ENCODE data around the gene PAPPA2.
"Not testable (repeated sequence)": the region's sequence is repeated elsewhere in the genome, so short reads cannot be mapped to it uniquely, and the experiment has no call there.

The PAPPA2 gene

DNA sequence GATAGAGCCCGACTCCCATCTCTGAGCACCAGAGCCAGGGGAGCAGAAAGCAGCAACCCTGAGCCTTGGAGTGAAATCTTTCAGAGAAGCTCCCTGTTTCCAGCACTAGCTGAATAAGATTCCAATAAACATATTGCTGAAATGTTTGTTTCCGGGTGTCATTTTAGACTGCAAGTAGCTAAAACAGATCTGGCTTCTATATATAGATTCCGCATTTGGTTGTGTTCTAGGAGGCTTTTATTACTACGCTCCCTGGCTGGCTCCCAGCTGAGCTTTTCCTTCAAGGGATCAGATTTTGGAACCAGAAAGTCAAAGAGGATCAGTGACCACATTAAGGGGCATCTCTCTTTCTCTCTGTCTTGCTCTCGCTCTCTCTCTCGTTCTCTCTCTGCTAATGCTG lies 88.2 kb downstream of the PAPPA2 start:
- peaks cover 0 to 3% of the 10 kb centered on the region in 2 donors for H3K9me3 Mint-ChIP-seq

GRCh38 chr1:176552217-176552991 lies 89.4 kb downstream of the PAPPA2 start:
- Mint-ChIP-seq H3K27ac (no peak overlapping the region), H3K4me3 (no peak overlapping the region), H3K36me3 (no peaks in the 10 kb centered on the region), H3K27me3 (peaks cover 40 to 48% of the 10 kb centered on the region in 2 donors), H3K9me3 (peaks cover 0 to 3% of the 10 kb centered on the region in 2 donors), H3K4me1 (no peaks in the 10 kb centered on the region)
- DNase-seq (no peak), ATAC-seq (replicated peaks) (no peak)

More for the DNA sequence above, 88.2 kb downstream of the PAPPA2 start:
- no peak for DNase-seq
- no peaks in the 10 kb centered on the region for H3K4me1 Mint-ChIP-seq
- no peak overlapping the region for H3K4me3 Mint-ChIP-seq
- H3K27me3 Mint-ChIP-seq: peaks cover 42 to 48% of the 10 kb centered on the region in 2 donors
- no peak for ATAC-seq (replicated peaks)
- no peak overlapping the region for H3K27ac Mint-ChIP-seq
- H3K36me3 Mint-ChIP-seq: no peaks in the 10 kb centered on the region

DNA sequence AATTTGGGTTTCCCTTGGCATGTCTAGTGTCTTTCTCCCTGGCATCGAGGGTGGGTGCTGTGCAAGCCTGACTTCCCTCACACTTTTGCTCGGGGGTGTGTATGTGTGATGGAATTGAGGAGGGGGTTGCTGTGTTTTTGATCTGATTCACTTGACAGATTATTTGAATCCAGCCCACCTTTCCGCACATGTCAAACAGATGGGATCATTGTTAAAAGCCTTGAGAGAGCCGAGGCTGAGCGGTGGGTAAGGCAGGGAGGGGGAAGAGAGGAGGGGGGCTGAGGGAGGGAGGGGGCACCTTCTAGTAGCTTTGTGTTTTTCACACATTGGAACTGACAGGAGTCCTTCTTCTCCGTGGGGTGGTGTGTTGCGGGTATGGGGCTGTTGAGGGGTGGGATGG lies 90.0 kb downstream of the PAPPA2 start:
- no peak for DNase-seq
- no peaks in the 10 kb centered on the region for H3K4me1 Mint-ChIP-seq
- H3K27me3 Mint-ChIP-seq: peaks cover 38 to 46% of the 10 kb centered on the region in 2 donors

GRCh38 chr1:176556288-176556687 lies 93.3 kb downstream of the PAPPA2 start:
- Mint-ChIP-seq H3K27me3 (peaks cover 42 to 65% of the 10 kb centered on the region in 2 donors), H3K4me3 (no peak overlapping the region), H3K36me3 (no peaks in the 10 kb centered on the region), H3K27ac (no peak overlapping the region), H3K9me3 (no peaks in the 10 kb centered on the region), H3K4me1 (peaks cover 0 to 6% of the 10 kb centered on the region in 2 donors)
- ATAC-seq (replicated peaks) (no peak), DNase-seq (no peak)

More for the DNA sequence above, 90.0 kb downstream of the PAPPA2 start:
- Mint-ChIP-seq H3K9me3 (peaks cover 0 to 2% of the 10 kb centered on the region in 2 donors), H3K27ac (no peak overlapping the region), H3K4me3 (no peak overlapping the region), H3K36me3 (no peaks in the 10 kb centered on the region)
- ATAC-seq (replicated peaks): no peak

DNA sequence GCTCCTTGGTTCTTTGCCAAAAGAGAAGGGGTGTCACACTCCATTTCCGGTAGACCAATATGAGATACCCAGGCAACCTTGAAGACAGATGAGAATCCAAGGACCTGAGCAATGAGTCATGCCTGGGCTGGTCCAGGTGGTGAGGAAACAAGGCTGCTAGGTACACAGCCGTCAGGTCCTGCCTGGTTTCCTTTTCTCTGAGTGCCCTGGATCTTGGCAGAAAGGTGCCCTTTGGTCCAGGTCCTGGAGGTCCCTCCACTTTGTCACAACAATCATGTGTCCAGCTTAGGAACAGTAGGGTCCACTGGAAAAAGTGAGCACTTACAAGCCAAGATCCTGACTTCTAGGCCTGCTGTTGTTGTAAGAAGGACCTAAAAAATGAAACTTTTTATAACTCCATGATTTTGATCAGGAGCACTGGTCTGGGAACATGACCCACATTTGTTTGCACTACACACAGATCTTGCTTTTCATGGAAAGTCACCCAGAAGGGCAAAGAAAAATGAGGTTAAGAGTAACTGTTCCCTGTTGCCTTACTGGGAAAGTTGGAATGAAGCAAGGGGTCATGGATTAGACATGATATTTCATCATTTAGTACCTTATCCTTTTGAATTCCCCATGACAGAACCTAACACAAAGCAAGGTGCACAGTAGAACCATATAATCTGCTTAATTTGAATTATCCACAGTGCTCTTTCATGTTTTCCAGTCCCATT lies 94.7 kb downstream of the PAPPA2 start:
- DNase-seq: no peak
- Mint-ChIP-seq H3K4me1 (peaks cover 0 to 6% of the 10 kb centered on the region in 2 donors), H3K27me3 (peaks cover 29 to 51% of the 10 kb centered on the region in 2 donors), H3K9me3 (no peaks in the 10 kb centered on the region), H3K4me3 (no peak overlapping the region), H3K27ac (no peak overlapping the region), H3K36me3 (no peaks in the 10 kb centered on the region)
- no peak for ATAC-seq (replicated peaks)

- no peak overlapping the region for H3K27ac Mint-ChIP-seq
- DNase-seq: no peak
These were observed 95.6 kb downstream of the PAPPA2 start for GRCh38 chr1:176558561-176558960.

GRCh38 chr1:176559474-176559873 lies 96.5 kb downstream of the PAPPA2 start:
- H3K9me3 Mint-ChIP-seq: no peaks in the 10 kb centered on the region
- H3K27me3 Mint-ChIP-seq: peaks cover 15 to 36% of the 10 kb centered on the region in 2 donors
- no peak for DNase-seq
- H3K4me1 Mint-ChIP-seq: peaks cover 0 to 6% of the 10 kb centered on the region in 2 donors
- no peak for ATAC-seq (replicated peaks)
- H3K27ac Mint-ChIP-seq: no peak overlapping the region
- H3K36me3 Mint-ChIP-seq: no peaks in the 10 kb centered on the region
- no peak overlapping the region for H3K4me3 Mint-ChIP-seq

More at GRCh38 chr1:176558561-176558960, 95.6 kb downstream of the PAPPA2 start:
- Mint-ChIP-seq H3K4me3 (no peak overlapping the region), H3K4me1 (peaks cover 0 to 6% of the 10 kb centered on the region in 2 donors), H3K36me3 (no peaks in the 10 kb centered on the region), H3K27me3 (peaks cover 21 to 42% of the 10 kb centered on the region in 2 donors), H3K9me3 (no peaks in the 10 kb centered on the region)
- no peak for ATAC-seq (replicated peaks)

GRCh38 chr1:176559878-176560277 lies 96.9 kb downstream of the PAPPA2 start:
- no peak overlapping the region for H3K4me3 Mint-ChIP-seq
- peak; percentile 13 for DNase-seq

GRCh38 chr1:176560681-176561080 lies 97.7 kb downstream of the PAPPA2 start:
- no peak for ATAC-seq (replicated peaks)
- H3K27ac Mint-ChIP-seq: no peak overlapping the region
- peaks cover 0 to 6% of the 10 kb centered on the region in 2 donors for H3K4me1 Mint-ChIP-seq
- no peaks in the 10 kb centered on the region for H3K36me3 Mint-ChIP-seq
- H3K27me3 Mint-ChIP-seq: peaks cover 8 to 26% of the 10 kb centered on the region in 2 donors
- H3K9me3 Mint-ChIP-seq: no peaks in the 10 kb centered on the region
- DNase-seq: no peak
- H3K4me3 Mint-ChIP-seq: no peak overlapping the region

More at GRCh38 chr1:176559878-176560277, 96.9 kb downstream of the PAPPA2 start:
- Mint-ChIP-seq H3K27ac (no peak overlapping the region), H3K4me1 (peaks cover 0 to 6% of the 10 kb centered on the region in 2 donors), H3K36me3 (no peaks in the 10 kb centered on the region), H3K27me3 (peaks cover 11 to 34% of the 10 kb centered on the region in 2 donors), H3K9me3 (no peaks in the 10 kb centered on the region)
- peak; percentile 72 to 82 for ATAC-seq (replicated peaks)

DNA sequence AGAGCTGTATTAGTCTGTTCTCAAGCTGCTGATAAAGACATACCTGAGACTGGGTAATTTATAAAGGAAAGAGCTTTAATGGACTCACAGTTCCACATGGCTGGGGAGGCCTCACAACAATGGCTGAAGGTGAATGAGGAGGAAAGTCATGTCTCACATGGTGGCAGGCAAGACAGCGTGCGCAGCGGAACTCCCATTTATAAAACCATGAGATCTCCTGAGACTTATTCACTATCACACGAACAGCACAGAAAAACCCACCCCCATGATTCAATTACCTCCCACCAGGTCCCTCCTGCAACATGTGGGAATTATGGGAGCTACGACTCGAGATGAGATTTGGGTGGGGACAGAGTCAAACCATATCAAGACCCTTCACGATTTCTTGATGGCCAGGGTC lies 98.8 kb downstream of the PAPPA2 start:
- H3K9me3 Mint-ChIP-seq; H3K4me3 Mint-ChIP-seq; H3K4me1 Mint-ChIP-seq; DNase-seq; H3K36me3 Mint-ChIP-seq; H3K27ac Mint-ChIP-seq; ATAC-seq (replicated peaks): not testable (repeated sequence)
- H3K27me3 Mint-ChIP-seq: peaks cover 8 to 26% of the 10 kb centered on the region in 2 donors

DNA sequence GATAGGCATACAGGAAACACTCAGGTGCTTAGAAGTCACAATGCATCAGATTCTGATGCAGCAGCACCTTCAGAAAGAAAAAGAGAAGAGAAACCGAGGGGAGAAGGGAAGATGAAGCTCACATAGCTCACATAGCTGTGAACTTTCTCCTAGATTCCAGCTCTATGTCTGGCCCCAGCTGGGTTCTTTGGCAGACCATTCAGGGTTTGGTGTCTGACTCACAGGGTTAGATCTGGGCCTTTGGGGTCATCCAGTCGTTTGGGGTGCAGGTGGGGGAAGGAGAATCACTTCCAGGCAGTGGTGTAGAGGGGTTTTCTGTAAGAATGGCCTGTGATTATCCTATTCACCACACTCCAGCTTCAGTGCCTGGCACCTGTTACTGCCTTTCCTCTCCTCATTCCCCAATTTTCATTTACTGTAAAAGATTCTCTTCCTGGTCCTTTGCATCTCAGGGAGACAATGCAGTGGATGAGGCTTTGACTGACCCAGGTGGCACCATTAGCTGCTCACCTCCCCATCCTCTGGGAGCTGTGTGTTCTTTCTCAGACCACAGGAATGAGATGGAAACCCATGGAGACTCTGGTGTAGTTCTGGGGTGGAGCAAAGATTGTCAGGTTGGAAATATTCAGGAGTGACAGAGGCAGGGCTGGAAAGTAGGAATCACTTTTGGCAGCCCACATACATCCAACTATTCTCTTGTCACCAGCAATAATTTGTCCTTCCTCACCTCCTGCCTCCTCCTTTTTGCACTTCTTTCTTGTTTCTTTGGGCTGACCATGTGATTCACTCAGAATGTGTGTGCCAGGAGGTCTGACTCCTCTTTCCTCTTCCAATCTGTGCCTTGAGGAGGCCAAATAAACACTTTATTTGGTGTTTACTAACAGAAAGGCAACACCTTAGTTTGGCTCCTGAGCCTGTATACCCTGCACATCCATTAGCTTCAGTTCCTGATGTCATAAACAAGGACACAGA lies 103.3 kb downstream of the PAPPA2 start:
- Mint-ChIP-seq H3K4me3 (no peak overlapping the region), H3K27me3 (peaks cover 0 to 6% of the 10 kb centered on the region in 2 donors), H3K36me3 (no peaks in the 10 kb centered on the region), H3K27ac (no peak overlapping the region), H3K9me3 (no peaks in the 10 kb centered on the region), H3K4me1 (no peaks in the 10 kb centered on the region)
- DNase-seq (no peak), ATAC-seq (replicated peaks) (no peak)

- DNase-seq (no peak), ATAC-seq (replicated peaks) (no peak)
- Mint-ChIP-seq H3K4me1 (no peaks in the 10 kb centered on the region), H3K27ac (no peak overlapping the region), H3K36me3 (no peaks in the 10 kb centered on the region), H3K27me3 (peaks cover 0 to 6% of the 10 kb centered on the region in 2 donors), H3K9me3 (no peaks in the 10 kb centered on the region), H3K4me3 (no peak overlapping the region)
These were observed 104.3 kb downstream of the PAPPA2 start for GRCh38 chr1:176567190-176567794.

DNA sequence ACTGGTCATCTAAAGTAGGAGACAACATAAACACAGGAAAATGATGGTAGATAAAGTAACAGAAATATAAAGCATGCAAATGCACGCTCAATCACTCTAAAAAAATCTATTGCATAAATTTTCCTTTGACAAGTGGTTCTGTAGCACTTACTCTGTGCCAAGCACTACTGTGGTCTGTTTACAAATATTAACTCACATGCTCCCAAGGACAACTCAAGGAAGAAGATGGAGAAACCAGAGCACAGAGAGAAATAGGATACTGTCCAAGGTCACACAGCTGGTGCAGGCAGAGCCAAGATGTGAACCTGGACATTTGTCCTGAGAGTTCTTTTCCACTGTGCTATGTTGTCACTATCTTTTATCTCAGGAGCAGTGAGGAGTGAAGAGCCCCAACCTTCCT lies 105.2 kb downstream of the PAPPA2 start:
- Mint-ChIP-seq H3K27ac (no peak overlapping the region), H3K4me1 (no peaks in the 10 kb centered on the region), H3K27me3 (peaks cover 0 to 6% of the 10 kb centered on the region in 2 donors), H3K9me3 (no peaks in the 10 kb centered on the region), H3K36me3 (no peaks in the 10 kb centered on the region), H3K4me3 (no peak overlapping the region)
- no peak for DNase-seq
- ATAC-seq (replicated peaks): no peak
